ENCODE data around the gene BTN3A1. TPM values are rescaled to one million over a fixed set of nuclear protein-coding genes. Genes with fewer than 3 reads are reported as not detected.
A peak's percentile ranks its signal among the peaks of the same experiment; 100 is the strongest.

Gene BTN3A1
- total and polyA plus RNA-seq, 8 donors, result 3.9 to 33.5 (median 12.5) TPM

- WGBS, 2 donors, result 10% methylated on average over 7 of the region's 7 CpGs
- H3K27ac ChIP-seq, result peak overlapping the region in 1 of 4 donors; percentile 46
- DNase-seq (peak in 4 of 6 donors; percentile 21 to 34 (median 29)), FAIRE-seq (no peak), ATAC-seq (peak; percentile 69 to 79 (median 76))
- intact Hi-C loops (cut with DNase I), result no loop called here
- no peaks in the 10 kb centered on the region for H3K9me3 ChIP-seq
- H3K4me3 ChIP-seq, result peak overlapping the region; percentile 21 to 54 (median 40)
- no peak for TF ChIP-seq CTCF (IDR thresholded peaks at IDR 0.05)
- H3K27me3 ChIP-seq, result no peaks in the 10 kb centered on the region
- H3K36me3 ChIP-seq, result no peaks in the 10 kb centered on the region
- no peaks in the 10 kb centered on the region for H3K4me1 ChIP-seq
Observed at GRCh38 chr6:26383624-26384417, 18.3 kb upstream of the BTN3A1 start.

- Histone ChIP-seq H3K36me3 (no peaks in the 10 kb centered on the region), H3K4me1 (no peaks in the 10 kb centered on the region), H3K4me3 (no peak overlapping the region), H3K27me3 (no peaks in the 10 kb centered on the region), H3K9me3 (no peaks in the 10 kb centered on the region), H3K27ac (no peak overlapping the region)
- FAIRE-seq (no peak), DNase-seq (no peak), ATAC-seq (no peak)
- TF ChIP-seq CTCF (IDR thresholded peaks at IDR 0.05), result no peak
- intact Hi-C loops (cut with DNase I), result no loop called here
- 90 to 94% methylated on average over 9 of the region's 9 CpGs for WGBS, 2 donors
Observed at GRCh38 chr6:26385734-26386125, 16.3 kb upstream of the BTN3A1 start.

- no peak for TF ChIP-seq CTCF (IDR thresholded peaks at IDR 0.05)
- Histone ChIP-seq H3K4me3 (no peak overlapping the region), H3K36me3 (no peaks in the 10 kb centered on the region), H3K27me3 (no peaks in the 10 kb centered on the region), H3K9me3 (no peaks in the 10 kb centered on the region), H3K27ac (no peak overlapping the region), H3K4me1 (no peaks in the 10 kb centered on the region)
- ATAC-seq (no peak), FAIRE-seq (no peak), DNase-seq (no peak)
- intact Hi-C loops (cut with DNase I), result no loop called here
Observed at GRCh38 chr6:26387565-26387964, 14.5 kb upstream of the BTN3A1 start.

- H3K36me3 ChIP-seq, result no peaks in the 10 kb centered on the region
- H3K27me3 ChIP-seq, result no peaks in the 10 kb centered on the region
- H3K4me3 ChIP-seq, result no peak overlapping the region
- no peak for TF ChIP-seq CTCF (IDR thresholded peaks at IDR 0.05)
- no peak for DNase-seq
- FAIRE-seq, result no peak
- 63 to 70% methylated on average over 6 of the region's 6 CpGs for WGBS, 2 donors
- intact Hi-C loops (cut with DNase I), result no loop called here
- H3K4me1 ChIP-seq, result no peaks in the 10 kb centered on the region
- H3K27ac ChIP-seq, result no peak overlapping the region
- ATAC-seq, result peak in 1 of 4 donors; percentile 26
- H3K9me3 ChIP-seq, result no peaks in the 10 kb centered on the region
Observed at GRCh38 chr6:26388014-26388413, 14.1 kb upstream of the BTN3A1 start.

- Histone ChIP-seq H3K9me3 (no peaks in the 10 kb centered on the region), H3K36me3 (no peaks in the 10 kb centered on the region), H3K4me1 (no peaks in the 10 kb centered on the region), H3K4me3 (no peak overlapping the region), H3K27me3 (no peaks in the 10 kb centered on the region), H3K27ac (no peak overlapping the region)
- ATAC-seq (peak in 1 of 4 donors; percentile 26), DNase-seq (no peak), FAIRE-seq (no peak)
- TF ChIP-seq CTCF (IDR thresholded peaks at IDR 0.05), result no peak
- intact Hi-C loops (cut with DNase I), result no loop called here
- 100% methylated on average over 1 of the region's 1 CpG for WGBS, 2 donors
Observed at GRCh38 chr6:26388441-26388840, 13.6 kb upstream of the BTN3A1 start.
